C4-2B (cell line): Measurements from ENCODE around the gene DOLPP1.

ENCODE experiments used
- CTCF ChIP-seq: fragments of 450-650 bp; conservative IDR thresholded peaks from 2 replicates; pipeline ENCODE4 v1.5.1; 2017; ENCODE audit warnings: mild to moderate bottlenecking
- ZFX ChIP-seq: fragments of 450-650 bp; IDR thresholded peaks from 2 replicates; pipeline ENCODE4 v1.6.1; 2017

GRCh38 chr9:129110740-129111527 lies 30.0 kb downstream of the DOLPP1 start, which contains the start of the genes CRAT and PTPA:
- no peak for TF ChIP-seq CTCF
- TF ChIP-seq ZFX: no peak
